ENCODE measurements around the gene MCF2L. TPM values are rescaled to one million over a fixed set of nuclear protein-coding genes. Genes with fewer than 3 reads are reported as not detected.
A peak's percentile ranks its signal among the peaks of the same experiment; 100 is the strongest.

MCF2L gene
- total and polyA plus RNA-seq, 8 donors = 16.0 to 83.6 (median 23.6) TPM

GRCh38 chr13:112998521-112999280 lies 29.7 kb downstream of the MCF2L start:
- Histone ChIP-seq H3K27me3 (no peaks in the 10 kb centered on the region), H3K9me3 (no peaks in the 10 kb centered on the region), H3K4me3 (no peak overlapping the region), H3K27ac (no peak overlapping the region), H3K4me1 (peaks cover 0 to 7% (median 0%) of the 10 kb centered on the region in 3 donors), H3K36me3 (no peaks in the 10 kb centered on the region)
- ATAC-seq = no peak
- no peak for DNase-seq
- intact Hi-C loops (cut with DNase I) = no loop called here
- no peak for TF ChIP-seq CTCF (IDR thresholded peaks at IDR 0.05)
- 79 to 80% methylated on average over 23 of the region's 23 CpGs for WGBS, 2 donors
- no peak for FAIRE-seq

GRCh38 chr13:112999414-113000177 lies 30.6 kb downstream of the MCF2L start:
- ATAC-seq (no peak), FAIRE-seq (no peak), DNase-seq (no peak)
- Histone ChIP-seq H3K9me3 (no peaks in the 10 kb centered on the region), H3K27me3 (no peaks in the 10 kb centered on the region), H3K36me3 (no peaks in the 10 kb centered on the region), H3K4me3 (no peak overlapping the region), H3K27ac (no peak overlapping the region), H3K4me1 (peaks cover 0 to 7% (median 0%) of the 10 kb centered on the region in 3 donors)
- no peak for TF ChIP-seq CTCF (IDR thresholded peaks at IDR 0.05)
- intact Hi-C loops (cut with DNase I) = no loop called here
- WGBS, 2 donors = 88 to 91% methylated on average over 29 to 32 of the region's 32 CpGs

- intact Hi-C loops (cut with DNase I) = no loop called here
- Histone ChIP-seq H3K4me3 (no peak overlapping the region), H3K9me3 (no peaks in the 10 kb centered on the region), H3K27ac (no peak overlapping the region), H3K27me3 (no peaks in the 10 kb centered on the region), H3K4me1 (peaks cover 0 to 7% (median 0%) of the 10 kb centered on the region in 3 donors), H3K36me3 (no peaks in the 10 kb centered on the region)
- 88 to 89% methylated on average over 14 of the region's 14 CpGs for WGBS, 2 donors
- TF ChIP-seq CTCF (IDR thresholded peaks at IDR 0.05) = no peak
- FAIRE-seq (no peak), DNase-seq (no peak), ATAC-seq (no peak)
Measured at GRCh38 chr13:113000575-113000974, 31.6 kb downstream of the MCF2L start.

- H3K36me3 ChIP-seq = no peaks in the 10 kb centered on the region
- peak; percentile 72 to 92 (median 76) for DNase-seq
- 4 to 9% methylated on average over 41 to 51 of the region's 51 CpGs for WGBS, 2 donors
- ATAC-seq = peak; percentile 82 to 89 (median 86)
- H3K4me3 ChIP-seq = peak overlapping the region; percentile 21 to 59 (median 36)
- no peaks in the 10 kb centered on the region for H3K9me3 ChIP-seq
- peaks cover 0 to 7% (median 0%) of the 10 kb centered on the region in 3 donors for H3K4me1 ChIP-seq
- no peak for TF ChIP-seq CTCF (IDR thresholded peaks at IDR 0.05)
- H3K27ac ChIP-seq = peak overlapping the region in 2 of 4 donors; percentile 33 to 37
- no peaks in the 10 kb centered on the region for H3K27me3 ChIP-seq
- FAIRE-seq = no peak
- intact Hi-C loops (cut with DNase I) = no loop called here
Measured at GRCh38 chr13:113001241-113002140, 32.5 kb downstream of the MCF2L start.
